IMR-90 (cell line): ENCODE results near the gene NHLRC2. TPM values are rescaled to one million over a fixed set of nuclear protein-coding genes. Genes with fewer than 3 reads are reported as not detected.

ENCODE experiments used
- ATAC-seq: fragments of 200-7000 bp; cut with Tn5 transposase; 2 replicates; pipeline ENCODE4 v1.9.1; 2020; ENCODE audit warnings: low read depth, mild to moderate bottlenecking, moderate library complexity
- BruUV-seq: library from RNA; stranded (reverse); fragments of 400-500 nt; replicated peaks from 2 replicates; lab custom pipeline; 2021; lab: Mats Ljungman, UMichigan
- CTCF ChIA-PET: fragments of 300-600 bp; formaldehyde crosslinking; extraction: SDS; loops from one replicate; lab custom pipeline; 2021; ENCODE audit warnings: antibody characterized with exemption; lab: Yijun Ruan, JAX
- POLR2A ChIA-PET: fragments of 300-600 bp; sonication (Branson Sonifier 250); formaldehyde crosslinking; loops from one replicate; lab custom pipeline; 2022; ENCODE audit warnings: antibody characterized with exemption; ENCODE audit not compliant: unreplicated experiment; lab: Charles Lee
- DNase-seq: peaks from one replicate; pipeline ENCODE4 v3.0.0; 2013
- H2AFZ ChIP-seq: replicated peaks from 2 replicates; pipeline ENCODE3; 2013; ENCODE audit warnings: low read length, mild to moderate bottlenecking; ENCODE audit not compliant: poor library complexity
- H2AK5ac ChIP-seq: 2 replicates; pipeline ENCODE4 v1.6.1; 2013; ENCODE audit warnings: low read depth, low read length, inconsistent platforms
- H2AK9ac ChIP-seq: replicated peaks from 2 replicates; pipeline ENCODE3; 2013; ENCODE audit warnings: mild to moderate bottlenecking, low read depth, low read length, moderate library complexity; ENCODE audit not compliant: poor library complexity
- H2BK120ac ChIP-seq: 2 replicates; pipeline ENCODE4 v1.6.1; 2013; ENCODE audit warnings: low read depth, low read length, inconsistent platforms
- H2BK15ac ChIP-seq: 3 replicates; pipeline ENCODE4 v1.6.1; 2013; ENCODE audit warnings: low read depth, low read length, inconsistent platforms
- H2BK20ac ChIP-seq: 2 replicates; pipeline ENCODE4 v1.6.1; 2013; ENCODE audit warnings: low read depth, mild to moderate bottlenecking, inconsistent platforms, low read length, moderate library complexity
- H2BK5ac ChIP-seq: 2 replicates; pipeline ENCODE4 v1.6.1; 2013; ENCODE audit warnings: mild to moderate bottlenecking, low read depth, low read length, inconsistent platforms; ENCODE audit not compliant: poor library complexity, severe bottlenecking
- H3K14ac ChIP-seq: replicated peaks from 2 replicates; pipeline ENCODE4 v1.6.1; 2013; ENCODE audit warnings: low read depth, low read length, inconsistent platforms
- H3K18ac ChIP-seq: 2 replicates; pipeline ENCODE4 v1.6.1; 2013; ENCODE audit warnings: low read depth, low read length, control low read depth
- H3K23ac ChIP-seq: 2 replicates; pipeline ENCODE4 v1.6.1; 2013; ENCODE audit warnings: low read depth, low read length, inconsistent platforms
- H3K27ac ChIP-seq: 2 replicates; pipeline ENCODE4 v1.5.1; 2013; ENCODE audit warnings: mild to moderate bottlenecking, control low read depth, low read length; ENCODE audit not compliant: insufficient read depth
- H3K27me3 ChIP-seq: 2 replicates; pipeline ENCODE4 v1.6.1; 2013; ENCODE audit warnings: low read length; ENCODE audit not compliant: control insufficient read depth, insufficient read depth
- H3K36me3 ChIP-seq: 2 replicates; pipeline ENCODE4 v1.6.1; 2013; ENCODE audit warnings: low read length, mixed read lengths; ENCODE audit not compliant: control insufficient read depth, insufficient read depth
- H3K4ac ChIP-seq: 2 replicates; pipeline ENCODE4 v1.6.1; 2013; ENCODE audit warnings: low read depth, low read length, inconsistent platforms
- H3K4me1 ChIP-seq: 2 replicates; pipeline ENCODE4 v1.6.1; 2013; ENCODE audit warnings: low read length, mixed read lengths; ENCODE audit not compliant: control insufficient read depth, insufficient read depth
- H3K4me2 ChIP-seq: 2 replicates; pipeline ENCODE4 v1.6.1; 2013; ENCODE audit warnings: low read depth, mild to moderate bottlenecking, control low read depth, low read length, moderate library complexity
- H3K4me3 ChIP-seq: 2 replicates; pipeline ENCODE4 v1.5.1; 2013; ENCODE audit warnings: low read depth, mild to moderate bottlenecking, control low read depth, low read length, moderate library complexity; ENCODE audit not compliant: insufficient read depth
- H3K56ac ChIP-seq: 2 replicates; pipeline ENCODE4 v1.6.1; 2013; ENCODE audit warnings: low read length, inconsistent platforms; ENCODE audit not compliant: insufficient read depth; ENCODE audit errors: extremely low read depth
- H3K79me1 ChIP-seq, 2 experiments: 2 replicates each; pipeline ENCODE4 v1.6.1; 2013; ENCODE audit warnings: low read length in 2 of 2, inconsistent platforms in 1 of 2, low read depth in 1 of 2
- H3K9ac ChIP-seq: 2 replicates; pipeline ENCODE4 v1.6.1; 2013; ENCODE audit warnings: low read depth, low read length, control low read depth
- H3K9me1 ChIP-seq: 2 replicates; pipeline ENCODE4 v1.6.1; 2013; ENCODE audit warnings: low read length, inconsistent platforms; ENCODE audit not compliant: insufficient read depth
- H3K9me3 ChIP-seq: 2 replicates; pipeline ENCODE4 v1.6.1; 2013; ENCODE audit warnings: low read length; ENCODE audit not compliant: control insufficient read depth, insufficient read depth
- H4K20me1 ChIP-seq: 2 replicates; pipeline ENCODE4 v1.6.1; 2013; ENCODE audit warnings: low read length, inconsistent platforms; ENCODE audit not compliant: insufficient read depth
- H4K5ac ChIP-seq: 2 replicates; pipeline ENCODE4 v1.6.1; 2013; ENCODE audit warnings: mild to moderate bottlenecking, low read depth, low read length, control low read depth
- H4K8ac ChIP-seq, 2 experiments: 2 replicates each; pipeline ENCODE4 v1.6.1; 2013; ENCODE audit warnings: low read depth in 2 of 2, low read length in 2 of 2, control low read depth in 1 of 2, inconsistent platforms in 1 of 2
- H4K91ac ChIP-seq: 2 replicates; pipeline ENCODE4 v1.6.1; 2013; ENCODE audit warnings: low read depth, low read length, inconsistent platforms; ENCODE audit not compliant: insufficient read depth
- BHLHE40 ChIP-seq: fragments of 150-350 bp; IDR thresholded peaks from 2 replicates; pipeline ENCODE4 v1.6.1; 2016; ENCODE audit warnings: mild to moderate bottlenecking, low read depth, low read length
- CHD1 ChIP-seq: IDR thresholded peaks from 2 replicates; pipeline ENCODE4 v1.6.1; 2012; ENCODE audit warnings: low read depth, low read length, improper control_type of control experiment
- CTCF ChIP-seq: conservative IDR thresholded peaks from 2 replicates; pipeline ENCODE4 v1.5.1; 2012; ENCODE audit warnings: mild to moderate bottlenecking, low read depth, low read length, improper control_type of control experiment
- ELK1 ChIP-seq: fragments of 150-350 bp; IDR thresholded peaks from 2 replicates; pipeline ENCODE4 v1.6.1; 2016; ENCODE audit warnings: low read depth, mild to moderate bottlenecking, low read length, moderate library complexity, borderline replicate concordance
- FOS ChIP-seq: fragments of 150-350 bp; IDR thresholded peaks from 2 replicates; pipeline ENCODE4 v1.6.1; 2016; ENCODE audit warnings: low read depth, low read length
- MAZ ChIP-seq: IDR thresholded peaks from 2 replicates; pipeline ENCODE4 v1.6.1; 2012; ENCODE audit warnings: low read depth, mild to moderate bottlenecking, low read length, improper control_type of control experiment, moderate library complexity, borderline replicate concordance
- MXI1 ChIP-seq: IDR thresholded peaks from 2 replicates; pipeline ENCODE4 v1.6.1; 2012; ENCODE audit warnings: low read depth, mild to moderate bottlenecking, low read length, moderate library complexity, borderline replicate concordance
- POLR2A ChIP-seq: IDR thresholded peaks from 2 replicates; pipeline ENCODE4 v1.6.1; 2012; ENCODE audit warnings: mild to moderate bottlenecking, low read depth, low read length
- RAD21 ChIP-seq: IDR thresholded peaks from 2 replicates; pipeline ENCODE4 v1.6.1; 2012; ENCODE audit warnings: low read length, improper control_type of control experiment
- RCOR1 ChIP-seq: IDR thresholded peaks from 2 replicates; pipeline ENCODE4 v1.6.1; 2012; ENCODE audit warnings: mild to moderate bottlenecking, low read length, improper control_type of control experiment; ENCODE audit not compliant: insufficient replicate concordance
- RFX5 ChIP-seq: IDR thresholded peaks from 2 replicates; pipeline ENCODE4 v1.8.0; 2012; ENCODE audit warnings: low read depth, mild to moderate bottlenecking, low read length, moderate library complexity
- USF2 ChIP-seq: fragments of 150-350 bp; IDR thresholded peaks from 2 replicates; pipeline ENCODE4 v1.6.1; 2017; ENCODE audit warnings: mild to moderate bottlenecking, antibody characterized with exemption, low read length, low read depth
- WGBS, 2 experiments: methylation state at CpG; one replicate each; pipeline versions ENCODE4 v1.1.5 to v1.1.7; 2013; ENCODE audit warnings: missing lambda C conversion rate in 2 of 2; ENCODE audit not compliant: insufficient read length in 1 of 2; ENCODE audit errors: extremely low coverage in 2 of 2; 5-methylcytosine and 5-hydroxymethylcytosine counted together
- dilution Hi-C: fragments of 300-500 bp; cut with HindIII; formaldehyde crosslinking; loops from one replicate; pipeline ENCODE4 v1.14.3; 2018; ENCODE audit warnings: low sequenced_read_pairs; ENCODE audit not compliant: unreplicated experiment
- in situ Hi-C: fragments of 300-500 bp; cut with MboI; formaldehyde crosslinking; loops from 3 replicates; pipeline ENCODE4 v1.14.3; 2019; ENCODE audit warnings: low sequenced_read_pairs, inconsistent platforms, mixed read lengths
- intact Hi-C: fragments of 100-400 bp; cut with micrococcal nuclease; formaldehyde crosslinking; loops from 2 replicates; pipeline ENCODE4 v1.10.0; 2022
- polyA plus RNA-seq, 3 experiments: library from polyadenylated mRNA; depleted of rRNA; stranded (reverse); fragments of >200 nt; gene quantifications; 2 replicates each; pipeline ENCODE4 v1.2.3, GENCODE V29; 2012; ENCODE audit warnings: low replicate concordance in 1 of 3
- total RNA-seq: library from RNA; depleted of rRNA; stranded (reverse); fragments of >200 nt; gene quantifications from 2 replicates; pipeline ENCODE4 v1.2.3, GENCODE V29; 2012

The NHLRC2 gene
- total and polyA plus RNA-seq, 2 of the 4 experiments (the other 2 are of a cell fraction) = 3.0 to 11.8 TPM

- H4K5ac ChIP-seq = no peak overlapping the region
- POLR2A ChIA-PET = no interaction called here
- H2BK15ac ChIP-seq = no peak overlapping the region
- intact Hi-C loops = no loop called here
- DNase-seq (no peak), ATAC-seq (no peak)
- no peak overlapping the region for H2BK120ac ChIP-seq
- H3K27ac ChIP-seq = no peak overlapping the region
- no TSS peak for BruUV-seq
- H3K18ac ChIP-seq = no peak overlapping the region
- no peak overlapping the region for H2AK9ac ChIP-seq
- H3K36me3 ChIP-seq = no peaks in the 10 kb centered on the region
- H3K9me3 ChIP-seq = no peaks in the 10 kb centered on the region
- H3K23ac ChIP-seq = no peak overlapping the region
- H2BK5ac ChIP-seq = no peak overlapping the region
- dilution Hi-C loops = no loop called here
- H3K4ac ChIP-seq = no peak overlapping the region
- no peak overlapping the region for H2AK5ac ChIP-seq
- no peaks in the 10 kb centered on the region; the same call in 1 of the 2 replicates for H3K9me1 ChIP-seq
- in situ Hi-C loops = no loop called here
- CTCF ChIA-PET = no interaction called here
- H4K91ac ChIP-seq = no peak overlapping the region
- H2AFZ ChIP-seq = no peak overlapping the region
- no peak overlapping the region for H3K9ac ChIP-seq
- WGBS, 2 experiments = no CpG with 5 or more reads among the region's 2 CpGs
- peaks cover 12% of the 10 kb centered on the region; the same call in 1 of the 2 replicates for H3K27me3 ChIP-seq
- TF ChIP-seq RCOR1 (no peak), FOS (no peak), RAD21 (no peak), BHLHE40 (no peak), MAZ (no peak), MXI1 (no peak), ELK1 (no peak), CHD1 (no peak), CTCF (no peak), POLR2A (no peak), USF2 (no peak), RFX5 (no peak)
- H3K4me3 ChIP-seq = no peak overlapping the region
- H2BK20ac ChIP-seq = no peak overlapping the region
- no peaks in the 10 kb centered on the region for H3K79me1 ChIP-seq
- no peaks in the 10 kb centered on the region for H3K4me1 ChIP-seq
- no peak overlapping the region for H4K8ac ChIP-seq
- no peak overlapping the region for H3K56ac ChIP-seq
- H4K20me1 ChIP-seq = no peaks in the 10 kb centered on the region
- H3K14ac ChIP-seq = no peak overlapping the region
- H3K4me2 ChIP-seq = no peak overlapping the region
These were observed 110.6 kb downstream of the NHLRC2 start for GRCh38 chr10:113965077-113965476.
